ENCODE data around the gene PCGF2.

Gene PCGF2

DNA sequence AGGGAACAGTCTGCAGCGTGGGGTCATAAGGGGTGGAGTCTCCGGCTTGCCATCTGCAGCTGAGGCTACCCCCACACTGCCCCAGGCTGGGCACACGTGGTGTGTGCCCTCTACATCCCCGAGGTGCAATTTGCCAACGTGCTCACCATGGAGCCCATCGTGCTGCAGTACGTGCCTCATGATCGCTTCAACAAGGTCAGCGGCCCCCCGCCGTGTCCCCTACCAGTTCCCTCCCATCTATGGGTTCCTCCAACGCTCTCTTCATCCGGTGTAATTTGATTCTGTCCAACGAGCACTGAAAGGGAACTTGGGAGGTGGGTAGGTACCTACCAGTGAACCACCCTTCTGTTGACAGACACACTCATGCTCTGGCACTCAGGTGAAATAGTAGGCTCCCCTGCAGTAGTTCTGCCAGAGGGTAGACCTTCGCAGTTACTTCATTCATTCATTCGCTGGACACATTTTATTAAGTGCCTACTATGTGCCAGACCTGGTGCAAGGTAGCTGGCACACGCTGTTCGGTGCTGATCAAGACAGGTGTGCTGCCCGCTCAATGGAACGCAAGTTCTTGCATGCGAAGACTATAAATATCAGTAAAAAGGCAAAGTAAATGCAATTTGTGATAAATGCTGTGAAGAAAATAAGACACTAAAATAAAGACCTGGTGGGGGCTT, 40.3 kb downstream of the PCGF2 start:
- no peak for DNase-seq (ENCODE audit: extremely low read depth, insufficient read length)
- H3K4me3 ChIP-seq (replicated peaks; ENCODE audit: low read depth, low read length): peak overlapping the region; percentile 89; the same call in 1 of the 2 replicates
- TF ChIP-seq, protein P1, sequence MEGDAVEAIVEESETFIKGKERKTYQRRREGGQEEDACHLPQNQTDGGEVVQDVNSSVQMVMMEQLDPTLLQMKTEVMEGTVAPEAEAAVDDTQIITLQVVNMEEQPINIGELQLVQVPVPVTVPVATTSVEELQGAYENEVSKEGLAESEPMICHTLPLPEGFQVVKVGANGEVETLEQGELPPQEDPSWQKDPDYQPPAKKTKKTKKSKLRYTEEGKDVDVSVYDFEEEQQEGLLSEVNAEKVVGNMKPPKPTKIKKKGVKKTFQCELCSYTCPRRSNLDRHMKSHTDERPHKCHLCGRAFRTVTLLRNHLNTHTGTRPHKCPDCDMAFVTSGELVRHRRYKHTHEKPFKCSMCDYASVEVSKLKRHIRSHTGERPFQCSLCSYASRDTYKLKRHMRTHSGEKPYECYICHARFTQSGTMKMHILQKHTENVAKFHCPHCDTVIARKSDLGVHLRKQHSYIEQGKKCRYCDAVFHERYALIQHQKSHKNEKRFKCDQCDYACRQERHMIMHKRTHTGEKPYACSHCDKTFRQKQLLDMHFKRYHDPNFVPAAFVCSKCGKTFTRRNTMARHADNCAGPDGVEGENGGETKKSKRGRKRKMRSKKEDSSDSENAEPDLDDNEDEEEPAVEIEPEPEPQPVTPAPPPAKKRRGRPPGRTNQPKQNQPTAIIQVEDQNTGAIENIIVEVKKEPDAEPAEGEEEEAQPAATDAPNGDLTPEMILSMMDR (IDR thresholded peaks at IDR 0.05; ENCODE audit: insufficient read depth, low read length, poor library complexity, severe bottlenecking): no peak
- no peaks in the 10 kb centered on the region for H3K27me3 ChIP-seq (replicated peaks; ENCODE audit: control insufficient read depth, insufficient read depth, low read length)
- peaks cover 25% of the 10 kb centered on the region for H3K36me3 ChIP-seq (ENCODE audit: control insufficient read depth, insufficient read depth, low read length)

DNA sequence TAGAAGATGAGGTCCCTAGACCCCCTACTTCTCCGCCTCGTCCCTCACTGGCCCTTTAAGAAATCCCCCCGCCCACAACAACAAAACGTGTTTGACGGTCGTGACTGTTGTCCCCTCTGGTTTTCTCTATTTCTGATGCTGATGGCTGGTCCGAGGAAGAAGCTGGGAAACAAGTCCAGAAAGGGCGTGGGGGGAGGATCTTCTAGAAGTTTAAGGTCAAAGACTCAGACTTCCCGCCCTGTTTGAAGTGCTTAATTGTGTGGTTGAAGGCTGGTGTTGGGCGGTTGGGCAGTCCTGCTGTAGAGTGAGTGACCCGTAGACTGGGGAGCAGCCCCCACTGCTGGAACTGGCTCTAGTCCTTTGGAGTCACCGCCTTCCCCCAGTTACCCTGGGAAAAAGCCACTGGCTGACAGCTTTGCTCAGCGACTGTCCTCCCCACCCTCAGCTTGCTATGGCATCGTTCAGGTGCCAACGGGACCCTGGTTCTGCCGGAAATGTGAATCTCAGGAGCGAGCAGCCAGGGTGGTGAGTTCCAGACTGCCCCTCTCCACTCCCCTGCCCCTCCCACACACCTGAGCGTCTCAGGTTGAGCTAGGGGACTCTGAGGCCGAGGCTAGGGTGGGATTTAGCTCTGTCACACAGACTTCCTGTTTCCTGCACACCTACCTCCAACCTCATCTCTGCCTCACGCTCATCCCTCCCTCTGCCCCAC, 41.5 kb downstream of the PCGF2 start:
- H3K36me3 ChIP-seq (ENCODE audit: control insufficient read depth, insufficient read depth, low read length): peaks cover 16% of the 10 kb centered on the region
- DNase-seq (ENCODE audit: extremely low read depth, insufficient read length): no peak
- H3K4me3 ChIP-seq (replicated peaks; ENCODE audit: low read depth, low read length): peak overlapping the region; percentile 89
- TF ChIP-seq, protein P1 (IDR thresholded peaks at IDR 0.05; ENCODE audit: insufficient read depth, low read length, poor library complexity, severe bottlenecking): no peak
- H3K27me3 ChIP-seq (replicated peaks; ENCODE audit: control insufficient read depth, insufficient read depth, low read length): no peaks in the 10 kb centered on the region

DNA sequence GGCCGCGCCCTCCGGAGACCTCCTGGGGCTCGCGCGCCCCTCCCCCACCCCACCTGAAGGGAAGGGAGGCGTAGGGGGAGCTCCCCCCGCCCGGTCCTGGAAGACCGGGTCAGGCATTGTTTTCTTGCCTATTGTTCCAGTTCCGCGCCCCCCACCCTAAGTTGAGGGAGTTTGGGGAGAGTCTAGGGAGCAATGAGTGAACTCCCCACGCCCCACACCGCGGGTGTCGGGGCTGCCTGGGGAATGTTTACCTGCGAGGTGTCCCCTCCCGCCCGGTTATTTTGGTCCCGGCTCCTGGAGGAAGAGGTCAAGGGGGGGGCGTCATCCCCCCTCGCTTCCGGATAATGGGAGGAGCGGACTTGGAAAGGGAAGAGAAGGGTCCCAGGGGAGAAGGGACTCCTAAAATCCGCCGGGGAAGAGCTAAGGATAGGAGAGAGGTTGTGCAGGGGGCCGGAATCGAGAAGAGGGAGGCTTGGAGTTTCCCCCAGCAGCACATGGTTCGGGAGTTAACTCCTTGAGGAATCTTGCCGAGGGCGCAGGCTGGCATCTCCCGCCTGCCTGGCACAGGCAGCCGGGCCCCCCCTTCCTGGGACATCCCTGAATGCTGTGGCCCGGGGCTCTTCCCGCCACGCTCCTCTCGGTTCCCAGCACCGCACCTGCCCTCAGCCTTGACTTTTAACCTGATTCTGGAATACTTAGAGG, 42.2 kb downstream of the PCGF2 start:
- Histone ChIP-seq H3K36me3 (ENCODE audit: control insufficient read depth, insufficient read depth, low read length) (peaks cover 14% of the 10 kb centered on the region), H3K27me3 (replicated peaks; ENCODE audit: control insufficient read depth, insufficient read depth, low read length) (no peaks in the 10 kb centered on the region), H3K4me3 (replicated peaks; ENCODE audit: low read depth, low read length) (peak overlapping the region; percentile 89)
- TF ChIP-seq, protein P1 (IDR thresholded peaks at IDR 0.05; ENCODE audit: insufficient read depth, low read length, poor library complexity, severe bottlenecking): no peak
- DNase-seq (ENCODE audit: extremely low read depth, insufficient read length): no peak

DNA sequence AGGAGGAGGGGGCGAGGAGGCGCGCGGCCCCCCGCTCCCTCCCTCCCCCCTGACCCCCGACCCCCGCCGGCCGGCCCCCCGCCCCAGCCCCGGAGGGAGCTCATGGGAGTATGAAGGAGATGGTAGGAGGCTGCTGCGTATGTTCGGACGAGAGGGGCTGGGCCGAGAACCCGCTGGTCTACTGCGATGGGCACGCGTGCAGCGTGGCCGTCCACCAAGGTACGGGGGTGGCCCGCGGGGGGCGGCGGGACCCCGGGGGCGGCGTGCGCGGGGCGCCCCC, 42.7 kb downstream of the PCGF2 start:
- no peak for DNase-seq (ENCODE audit: extremely low read depth, insufficient read length)
- TF ChIP-seq, protein P1 (IDR thresholded peaks at IDR 0.05; ENCODE audit: insufficient read depth, low read length, poor library complexity, severe bottlenecking): no peak
- Histone ChIP-seq H3K36me3 (ENCODE audit: control insufficient read depth, insufficient read depth, low read length) (peaks cover 11% of the 10 kb centered on the region), H3K4me3 (replicated peaks; ENCODE audit: low read depth, low read length) (peak overlapping the region; percentile 89), H3K27me3 (replicated peaks; ENCODE audit: control insufficient read depth, insufficient read depth, low read length) (no peaks in the 10 kb centered on the region)

DNA sequence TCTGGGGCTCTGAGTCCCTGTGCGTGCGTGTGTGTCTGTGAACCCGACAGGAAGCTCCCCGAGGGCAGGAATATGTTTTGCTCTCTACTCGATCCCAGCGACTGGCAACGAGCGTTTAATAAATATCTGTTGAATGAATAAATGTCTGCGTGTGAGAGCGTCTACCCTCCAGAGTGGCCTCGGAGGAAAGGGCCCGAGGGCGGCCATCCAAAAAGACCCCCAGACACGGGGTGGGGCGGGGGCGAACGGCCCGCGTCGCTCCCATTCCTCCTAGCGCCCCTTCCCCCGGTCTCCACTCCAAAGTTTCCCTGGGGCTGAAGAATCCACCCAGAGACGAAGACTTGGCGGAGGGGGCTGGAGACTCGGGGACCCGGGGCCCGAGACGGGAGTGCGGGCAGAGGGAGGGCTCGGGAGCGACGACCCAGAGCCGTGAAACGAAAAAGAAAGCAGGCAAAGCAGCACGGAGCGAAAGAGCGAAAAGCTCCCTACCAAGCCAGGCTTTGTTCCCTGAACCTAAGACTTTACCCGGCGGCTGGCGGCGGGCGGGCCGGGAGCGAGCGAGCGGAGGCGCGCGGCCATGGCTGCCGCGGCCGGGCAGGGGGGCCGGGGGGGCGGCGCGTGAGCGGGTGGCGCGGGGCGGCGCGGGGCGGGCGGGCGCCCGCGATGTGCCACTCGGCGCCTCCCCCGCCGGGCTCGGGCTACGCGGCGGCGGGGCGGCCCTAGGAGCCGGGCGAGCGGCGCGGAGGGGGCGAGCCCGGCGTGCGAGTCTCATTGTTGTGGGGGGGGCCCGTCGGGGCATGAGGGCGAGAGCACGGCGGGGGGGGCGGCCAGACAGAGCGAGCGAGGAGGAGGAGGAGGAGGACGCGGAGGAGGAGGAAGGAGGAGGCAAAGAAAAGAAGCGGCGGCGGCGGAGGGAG, 43.3 kb downstream of the PCGF2 start, which contains the start of gene MLLT6:
Gene MLLT6 (plus strand): TSS at position 668 of the 917 bp plus-strand sequence. CDS start 360 bp downstream, outside the sequence.
- Histone ChIP-seq H3K27me3 (replicated peaks; ENCODE audit: control insufficient read depth, insufficient read depth, low read length) (no peaks in the 10 kb centered on the region), H3K4me3 (replicated peaks; ENCODE audit: low read depth, low read length) (peak within 1 kb of the TSS; percentile 89), H3K36me3 (ENCODE audit: control insufficient read depth, insufficient read depth, low read length) (peaks cover 7% of the 10 kb centered on the region)
- TF ChIP-seq, protein P1 (IDR thresholded peaks at IDR 0.05; ENCODE audit: insufficient read depth, low read length, poor library complexity, severe bottlenecking): no peak
- DNase-seq (ENCODE audit: extremely low read depth, insufficient read length): peak; percentile 78

All from GM06990 (cell line).